Activated T-helper 2 cell treated with anti-CD3 and anti-CD28 coated beads, Interferon-gamma antibody, Interleukin-2, Interleukin-4, amounts not matched to agents 10 μg/mL and 5 μg/mL and 100 μg/mL, durations not matched to agents 14 hours and 24 hours and 36 hours (primary cell): ENCODE data around the gene CUX1. TPM values are rescaled to one million over a fixed set of nuclear protein-coding genes. Genes with fewer than 3 reads are reported as not detected.
"Not testable (repeated sequence)": the region's sequence is repeated elsewhere in the genome, so short reads cannot be mapped to it uniquely, and the experiment has no call there.

Experiments used
- DNase-seq: peaks from one replicate; pipeline ENCODE4 v3.0.0; 2021; ENCODE audit warnings: low spot score
- H3K27ac Mint-ChIP-seq: one replicate; pipeline ENCODE4 v1.8.0; 2021; ENCODE audit warnings: mixed read lengths
- H3K27me3 Mint-ChIP-seq: one replicate; pipeline ENCODE4 v1.8.0; 2021; ENCODE audit warnings: low read depth, mixed read lengths
- H3K36me3 Mint-ChIP-seq: one replicate; pipeline ENCODE4 v1.8.0; 2021; ENCODE audit warnings: low read depth, mixed read lengths
- H3K4me1 Mint-ChIP-seq: one replicate; pipeline ENCODE4 v1.8.0; 2021; ENCODE audit warnings: low read depth, mixed read lengths
- H3K4me3 Mint-ChIP-seq: one replicate; pipeline ENCODE4 v1.8.0; 2021; ENCODE audit warnings: low read depth, mild to moderate bottlenecking, moderate library complexity, mixed read lengths
- H3K9me3 Mint-ChIP-seq: one replicate; pipeline ENCODE4 v1.8.0; 2021; ENCODE audit warnings: mixed read lengths
- intact Hi-C: fragments of 100-400 bp; cut with micrococcal nuclease; formaldehyde crosslinking; loops from one replicate; pipeline ENCODE4 v1.15.1; 2023
- total RNA-seq: library from RNA; stranded (reverse); gene quantifications from 2 replicates; pipeline ENCODE4 v1.2.3, GENCODE V29; 2022

Gene CUX1
- total RNA-seq, 1 donor from 2014 or later, result 31.5 TPM

- DNase-seq, result no peak
- intact Hi-C loops, result no loop called here
Observed at GRCh38 chr7:102050864-102051460, 233.5 kb downstream of the CUX1 start.

GRCh38 chr7:102051736-102052135 lies 234.3 kb downstream of the CUX1 start:
- H3K27ac Mint-ChIP-seq, H3K4me3 Mint-ChIP-seq, intact Hi-C loops, DNase-seq, H3K36me3 Mint-ChIP-seq, H3K4me1 Mint-ChIP-seq, H3K27me3 Mint-ChIP-seq, H3K9me3 Mint-ChIP-seq: not testable (repeated sequence)

More at GRCh38 chr7:102050864-102051460, 233.5 kb downstream of the CUX1 start:
- no peak overlapping the region for H3K27ac Mint-ChIP-seq
- no peaks in the 10 kb centered on the region for H3K4me1 Mint-ChIP-seq
- peaks cover 4% of the 10 kb centered on the region for H3K9me3 Mint-ChIP-seq
- H3K27me3 Mint-ChIP-seq, result no peaks in the 10 kb centered on the region
- no peak overlapping the region for H3K4me3 Mint-ChIP-seq
- peaks cover 5% of the 10 kb centered on the region for H3K36me3 Mint-ChIP-seq

- Mint-ChIP-seq H3K27me3 (no peaks in the 10 kb centered on the region), H3K27ac (no peak overlapping the region), H3K4me1 (no peaks in the 10 kb centered on the region), H3K36me3 (peaks cover 6% of the 10 kb centered on the region), H3K4me3 (no peak overlapping the region), H3K9me3 (peaks cover 4% of the 10 kb centered on the region)
- no peak for DNase-seq
- intact Hi-C loops, result no loop called here
Observed at GRCh38 chr7:102054158-102054557, 236.7 kb downstream of the CUX1 start.

GRCh38 chr7:102055181-102055976 lies 238.0 kb downstream of the CUX1 start:
- Mint-ChIP-seq H3K27me3 (no peaks in the 10 kb centered on the region), H3K4me1 (no peaks in the 10 kb centered on the region)
- intact Hi-C loops, result no loop called here

GRCh38 chr7:102059524-102059923 lies 242.1 kb downstream of the CUX1 start:
- no peak for DNase-seq
- Mint-ChIP-seq H3K36me3 (peaks cover 6% of the 10 kb centered on the region), H3K27ac (no peak overlapping the region), H3K27me3 (no peaks in the 10 kb centered on the region), H3K4me1 (peaks cover 2% of the 10 kb centered on the region), H3K4me3 (no peak overlapping the region), H3K9me3 (peaks cover 4% of the 10 kb centered on the region)
- intact Hi-C loops, result no loop called here

More at GRCh38 chr7:102055181-102055976, 238.0 kb downstream of the CUX1 start:
- DNase-seq, result no peak
- Mint-ChIP-seq H3K36me3 (peaks cover 6% of the 10 kb centered on the region), H3K4me3 (no peak overlapping the region), H3K9me3 (peaks cover 4% of the 10 kb centered on the region), H3K27ac (no peak overlapping the region)

GRCh38 chr7:102061354-102061945 lies 244.0 kb downstream of the CUX1 start:
- Mint-ChIP-seq H3K4me1 (peaks cover 2% of the 10 kb centered on the region), H3K27me3 (no peaks in the 10 kb centered on the region), H3K27ac (no peak overlapping the region), H3K4me3 (no peak overlapping the region), H3K9me3 (no peaks in the 10 kb centered on the region), H3K36me3 (no peaks in the 10 kb centered on the region)
- intact Hi-C loops, result no loop called here
- DNase-seq, result no peak

GRCh38 chr7:102061981-102062390 lies 244.6 kb downstream of the CUX1 start:
- H3K4me1 Mint-ChIP-seq, result peaks cover 2% of the 10 kb centered on the region
- H3K4me3 Mint-ChIP-seq, result no peak overlapping the region
- H3K27ac Mint-ChIP-seq, result no peak overlapping the region
- no peaks in the 10 kb centered on the region for H3K9me3 Mint-ChIP-seq
- no peaks in the 10 kb centered on the region for H3K36me3 Mint-ChIP-seq
- DNase-seq, result no peak
- intact Hi-C loops, result no loop called here
- H3K27me3 Mint-ChIP-seq, result no peaks in the 10 kb centered on the region

GRCh38 chr7:102063690-102064180 lies 246.3 kb downstream of the CUX1 start:
- DNase-seq, result no peak
- Mint-ChIP-seq H3K4me1 (peaks cover 2% of the 10 kb centered on the region), H3K36me3 (no peaks in the 10 kb centered on the region), H3K27ac (no peak overlapping the region), H3K4me3 (no peak overlapping the region), H3K27me3 (no peaks in the 10 kb centered on the region), H3K9me3 (no peaks in the 10 kb centered on the region)
- intact Hi-C loops, result no loop called here

- no peak for DNase-seq
- no peaks in the 10 kb centered on the region for H3K27me3 Mint-ChIP-seq
- no peak overlapping the region for H3K4me3 Mint-ChIP-seq
- no peaks in the 10 kb centered on the region for H3K9me3 Mint-ChIP-seq
- H3K27ac Mint-ChIP-seq, result no peak overlapping the region
- intact Hi-C loops, result no loop called here
- no peaks in the 10 kb centered on the region for H3K36me3 Mint-ChIP-seq
- peaks cover 2% of the 10 kb centered on the region for H3K4me1 Mint-ChIP-seq
Observed at GRCh38 chr7:102064361-102065025, 247.1 kb downstream of the CUX1 start.

GRCh38 chr7:102065226-102065625 lies 247.8 kb downstream of the CUX1 start:
- Mint-ChIP-seq H3K4me3 (no peak overlapping the region), H3K4me1 (peaks cover 2% of the 10 kb centered on the region), H3K27ac (no peak overlapping the region), H3K9me3 (no peaks in the 10 kb centered on the region), H3K27me3 (no peaks in the 10 kb centered on the region), H3K36me3 (no peaks in the 10 kb centered on the region)
- no peak for DNase-seq
- intact Hi-C loops, result no loop called here

GRCh38 chr7:102066476-102066875 lies 249.1 kb downstream of the CUX1 start:
- H3K4me3 Mint-ChIP-seq, result no peak overlapping the region
- no peak overlapping the region for H3K27ac Mint-ChIP-seq
- no peaks in the 10 kb centered on the region for H3K27me3 Mint-ChIP-seq
- H3K4me1 Mint-ChIP-seq, result peaks cover 2% of the 10 kb centered on the region
- no peak for DNase-seq
- intact Hi-C loops, result no loop called here
- H3K36me3 Mint-ChIP-seq, result peaks cover 6% of the 10 kb centered on the region
- H3K9me3 Mint-ChIP-seq, result peaks cover under 1% of the 10 kb centered on the region

GRCh38 chr7:102068846-102069245 lies 251.4 kb downstream of the CUX1 start:
- Mint-ChIP-seq H3K27ac (no peak overlapping the region), H3K4me3 (no peak overlapping the region), H3K9me3 (peaks cover 6% of the 10 kb centered on the region), H3K36me3 (peaks cover 16% of the 10 kb centered on the region), H3K27me3 (no peaks in the 10 kb centered on the region), H3K4me1 (no peaks in the 10 kb centered on the region)
- intact Hi-C loops, result no loop called here
- no peak for DNase-seq
